Mucosa of descending colon (tissue), 3 donors: ENCODE data around the gene TNS1. TPM values are rescaled to one million over a fixed set of nuclear protein-coding genes. Genes with fewer than 3 reads are reported as not detected.

ENCODE experiments used
- ATAC-seq: fragments of 200-7000 bp; cut with Tn5 transposase; one replicate; pipeline ENCODE4 v1.9.1; 2020; ENCODE audit warnings: mild to moderate bottlenecking, moderate library complexity
- DNase-seq, 3 donors: peaks; one replicate each; pipeline ENCODE4 v3.0.0-alpha.2; 2020
- H3K36me3 ChIP-seq: fragments of 200-600 bp; one replicate; pipeline ENCODE4 v1.8.0; 2021; ENCODE audit warnings: low read depth, mild to moderate bottlenecking
- H3K4me1 ChIP-seq: fragments of 200-600 bp; one replicate; pipeline ENCODE4 v1.8.0; 2021; ENCODE audit warnings: low read depth, mild to moderate bottlenecking
- H3K4me3 ChIP-seq: fragments of 200-600 bp; one replicate; pipeline ENCODE4 v1.8.0; 2021; ENCODE audit warnings: mild to moderate bottlenecking
- H3K9me3 ChIP-seq: fragments of 200-600 bp; one replicate; pipeline ENCODE4 v1.8.0; 2021; ENCODE audit warnings: mild to moderate bottlenecking
- CTCF ChIP-seq: fragments of 200-600 bp; IDR thresholded peaks from one replicate; pipeline ENCODE4 v1.8.0; 2022; ENCODE audit warnings: antibody characterized with exemption, mild to moderate bottlenecking
- intact Hi-C, 2 donors: fragments of 100-400 bp; cut with DNase I in 1 of 2; cut with micrococcal nuclease in 1 of 2; formaldehyde crosslinking; loops; one replicate each; pipeline versions ENCODE4 v1.11.0 to v1.11.1; 2022; cut with DNase I, micrococcal nuclease
- total RNA-seq, 3 donors: library from RNA; stranded (reverse); fragmentation: NEBNext Ultra II Directional in 2 of 3; extraction: Animal tissue kit (Norgen Biotek cat#: 25700) in 2 of 3; gene quantifications; one replicate each; pipeline versions ENCODE4 v1.2.1 to v1.2.4, GENCODE V29; 2021 to 2023
- donor health status: DM: no; HTN: no; CAD: no; lungs with moderate emphysema.
- donor health status: DM: no; HTN: no; CAD: no.
- donor health status: DM: no; HTN: yes; CAD: no.

Gene TNS1
- total RNA-seq, 3 donors from 2014 or later: 43.8 to 1,458 (median 121) TPM

GRCh38 chr2:217856159-217856558 lies 146.6 kb downstream of the TNS1 start:
- no peak for TF ChIP-seq CTCF
- H3K4me3 ChIP-seq: no peak overlapping the region
- H3K9me3 ChIP-seq: no peaks in the 10 kb centered on the region
- H3K36me3 ChIP-seq: no peaks in the 10 kb centered on the region
- intact Hi-C loops: no loop called here
- no peak for DNase-seq
- peaks cover 2% of the 10 kb centered on the region for H3K4me1 ChIP-seq
- ATAC-seq: no peak

GRCh38 chr2:217854684-217855420 lies 147.9 kb downstream of the TNS1 start:
- no peak for ATAC-seq
- TF ChIP-seq CTCF: no peak

GRCh38 chr2:217853961-217854360 lies 148.8 kb downstream of the TNS1 start:
- TF ChIP-seq CTCF: no peak
- no peaks in the 10 kb centered on the region for H3K36me3 ChIP-seq
- DNase-seq (no peak), ATAC-seq (no peak)
- H3K4me3 ChIP-seq: no peak overlapping the region
- intact Hi-C loops: no loop called here
- peaks cover 2% of the 10 kb centered on the region for H3K4me1 ChIP-seq
- no peaks in the 10 kb centered on the region for H3K9me3 ChIP-seq

More at GRCh38 chr2:217854684-217855420, 147.9 kb downstream of the TNS1 start:
- Histone ChIP-seq H3K4me1 (peaks cover 2% of the 10 kb centered on the region), H3K36me3 (no peaks in the 10 kb centered on the region), H3K9me3 (no peaks in the 10 kb centered on the region), H3K4me3 (no peak overlapping the region)
- intact Hi-C loops: no loop called here
- no peak for DNase-seq

GRCh38 chr2:217853301-217853881 lies 149.4 kb downstream of the TNS1 start:
- no peaks in the 10 kb centered on the region for H3K36me3 ChIP-seq
- ATAC-seq (peak; percentile 14), DNase-seq (no peak)
- no peak overlapping the region for H3K4me3 ChIP-seq
- H3K9me3 ChIP-seq: no peaks in the 10 kb centered on the region
- intact Hi-C loops: no loop called here
- peaks cover 2% of the 10 kb centered on the region for H3K4me1 ChIP-seq
- TF ChIP-seq CTCF: no peak

- intact Hi-C loops: no loop called here
- no peaks in the 10 kb centered on the region for H3K9me3 ChIP-seq
- no peak overlapping the region for H3K4me3 ChIP-seq
- H3K36me3 ChIP-seq: peaks cover 2% of the 10 kb centered on the region
- TF ChIP-seq CTCF: no peak
- ATAC-seq (no peak), DNase-seq (no peak)
- H3K4me1 ChIP-seq: peaks cover 2% of the 10 kb centered on the region
These were observed 150.1 kb downstream of the TNS1 start for GRCh38 chr2:217852555-217853211.
